HG02840 (cell line): ENCODE data around the gene GRIN2A.
"Not testable (repeated sequence)": the region's sequence is repeated elsewhere in the genome, so short reads cannot be mapped to it uniquely, and the experiment has no call there.

Experiments
- ATAC-seq: cut with Tn5 transposase; IDR thresholded peaks from one replicate; pipeline ENCODE4 v1.9.1; 2021; ENCODE audit warnings: mild to moderate bottlenecking, moderate library complexity, moderate number of reproducible peaks; ENCODE audit not compliant: unreplicated experiment, low FRiP score

Gene GRIN2A

GRCh38 chr16:9885467-9885866 is 296.8 kb downstream of the GRIN2A start:
- ATAC-seq, result no peak

DNA sequence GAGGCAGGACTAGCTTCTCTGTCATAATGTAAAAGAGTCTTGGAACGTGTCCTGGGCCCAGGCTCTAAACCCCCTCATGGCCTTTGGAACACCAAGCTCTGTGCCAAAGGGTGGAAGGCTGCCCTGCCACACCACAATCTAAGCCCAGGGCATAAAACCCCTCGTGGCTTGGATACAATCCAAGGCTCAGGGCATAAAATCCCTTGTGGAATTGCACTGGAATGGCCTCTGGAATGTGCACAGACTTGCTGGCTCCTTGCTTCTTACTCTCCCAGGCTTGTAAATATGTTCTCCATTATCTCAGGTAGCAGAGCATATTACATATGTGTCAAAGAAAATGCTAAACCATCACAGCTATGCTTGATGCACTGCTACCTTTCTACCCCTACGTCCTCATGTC is 306.2 kb downstream of the GRIN2A start:
- ATAC-seq, result not testable (repeated sequence)

- ATAC-seq, result no peak
Observed at GRCh38 chr16:9874219-9874618, 308.0 kb downstream of the GRIN2A start.

DNA sequence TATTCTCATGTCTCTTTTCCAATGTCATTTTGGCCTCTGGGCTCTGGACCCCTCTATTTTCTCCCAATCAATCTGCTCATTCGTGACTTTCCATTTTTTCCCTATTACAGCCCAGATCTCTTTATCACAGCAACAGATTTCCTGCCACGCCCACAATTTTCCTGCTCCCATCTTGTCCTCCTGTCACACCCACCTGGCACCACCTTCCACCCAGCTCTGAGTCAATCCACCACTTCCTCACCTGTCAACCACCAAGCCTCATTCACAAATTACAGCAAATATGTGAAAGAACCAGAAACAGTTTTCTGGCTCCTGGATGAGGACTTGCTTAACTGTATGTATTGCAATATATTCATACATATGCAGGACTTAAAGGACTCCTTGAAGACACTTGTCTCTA is 311.3 kb downstream of the GRIN2A start:
- no peak for ATAC-seq

GRCh38 chr16:9869776-9870175 is 312.5 kb downstream of the GRIN2A start:
- no peak for ATAC-seq

DNA sequence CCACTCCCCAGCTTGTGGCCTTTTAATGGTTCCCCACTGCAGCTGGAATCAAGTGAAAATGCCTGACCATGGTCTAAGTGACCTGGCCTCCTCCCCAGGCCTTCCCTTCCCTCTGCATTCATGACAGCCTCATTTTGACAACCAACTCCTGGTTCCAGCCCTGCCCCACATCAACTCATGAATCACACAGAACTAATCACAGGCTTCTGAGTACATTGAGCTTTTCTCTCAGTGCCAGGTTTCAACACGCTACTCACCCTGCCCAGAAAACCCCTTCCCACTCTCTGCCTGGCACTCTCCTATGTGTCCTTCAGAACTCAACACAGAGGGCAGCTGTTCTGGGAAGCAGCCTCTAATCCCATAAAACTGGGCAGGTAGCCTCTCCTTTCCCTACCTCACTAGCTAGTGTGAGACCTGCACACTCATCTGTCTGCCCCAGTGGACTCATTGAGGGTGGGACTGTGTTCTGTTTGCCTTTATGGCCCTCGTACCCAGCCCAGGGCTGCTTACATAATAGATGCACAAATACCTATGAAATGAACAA is 313.6 kb downstream of the GRIN2A start:
- ATAC-seq, result no peak

DNA sequence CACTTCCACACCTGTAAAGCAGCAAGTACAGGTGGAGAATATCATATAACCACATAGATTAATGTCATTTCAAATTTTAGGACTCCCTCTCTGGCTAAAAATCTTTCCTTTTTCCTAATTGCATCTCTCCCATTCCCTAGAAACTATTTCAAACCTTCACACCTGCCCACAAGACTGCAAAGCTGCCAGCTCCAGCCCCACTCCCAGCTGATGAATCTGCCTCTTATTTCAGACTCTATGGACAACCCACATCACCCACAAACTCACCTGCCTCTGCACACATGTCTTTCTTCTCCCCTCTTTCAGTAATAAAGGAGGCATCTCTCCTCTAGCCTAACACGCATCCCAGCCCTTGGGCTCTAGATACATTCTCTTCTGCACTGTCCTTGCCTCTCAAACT is 315.1 kb downstream of the GRIN2A start:
- ATAC-seq, result no peak

DNA sequence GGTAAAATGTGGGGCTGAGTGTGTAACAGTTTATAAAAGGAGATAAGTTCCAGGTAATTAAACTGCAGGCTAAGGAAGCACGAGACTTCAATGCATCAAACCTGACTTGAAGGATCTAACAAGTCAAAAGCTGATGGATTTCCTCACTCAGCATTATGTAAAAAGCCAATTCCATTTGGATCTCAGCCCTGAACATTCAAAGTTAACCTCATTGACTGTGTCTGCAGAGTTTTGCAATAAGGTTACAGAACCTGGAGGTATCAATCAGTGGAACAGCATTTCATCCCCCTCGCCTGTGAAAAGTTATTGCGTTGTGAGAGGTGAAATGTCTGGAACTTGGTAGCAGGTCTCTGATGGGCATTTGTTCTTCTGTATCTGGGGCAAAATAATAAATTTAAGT is 317.8 kb downstream of the GRIN2A start:
- ATAC-seq, result no peak

DNA sequence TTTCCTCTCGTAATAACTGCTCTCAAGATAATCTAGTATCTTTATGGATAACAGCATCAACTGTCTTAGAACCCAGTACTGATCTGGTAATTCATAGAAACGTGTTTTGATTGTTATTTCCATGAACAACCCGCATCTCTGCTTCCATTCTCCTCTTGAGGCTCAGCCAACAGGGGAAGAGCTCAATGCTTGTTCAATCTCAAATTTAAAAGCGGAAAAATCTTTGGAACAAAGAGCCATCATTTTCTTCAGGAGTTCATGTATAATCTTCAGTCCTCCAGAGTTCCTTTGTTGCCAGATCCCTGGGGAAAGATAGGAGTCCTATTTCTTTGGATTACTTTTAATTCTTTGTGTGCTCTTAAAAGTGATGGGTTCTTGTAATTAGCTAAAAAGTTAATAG is 319.9 kb downstream of the GRIN2A start:
- no peak for ATAC-seq

GRCh38 chr16:9860876-9861275 is 321.4 kb downstream of the GRIN2A start:
- ATAC-seq, result no peak

GRCh38 chr16:9859701-9860327 is 322.4 kb downstream of the GRIN2A start:
- ATAC-seq, result no peak

GRCh38 chr16:9854675-9855074 is 327.6 kb downstream of the GRIN2A start:
- no peak for ATAC-seq

- no peak for ATAC-seq
Observed at GRCh38 chr16:9852003-9852402, 330.2 kb downstream of the GRIN2A start.

GRCh38 chr16:9850817-9851216 is 331.4 kb downstream of the GRIN2A start:
- no peak for ATAC-seq

GRCh38 chr16:9849697-9850245 is 332.5 kb downstream of the GRIN2A start:
- no peak for ATAC-seq

DNA sequence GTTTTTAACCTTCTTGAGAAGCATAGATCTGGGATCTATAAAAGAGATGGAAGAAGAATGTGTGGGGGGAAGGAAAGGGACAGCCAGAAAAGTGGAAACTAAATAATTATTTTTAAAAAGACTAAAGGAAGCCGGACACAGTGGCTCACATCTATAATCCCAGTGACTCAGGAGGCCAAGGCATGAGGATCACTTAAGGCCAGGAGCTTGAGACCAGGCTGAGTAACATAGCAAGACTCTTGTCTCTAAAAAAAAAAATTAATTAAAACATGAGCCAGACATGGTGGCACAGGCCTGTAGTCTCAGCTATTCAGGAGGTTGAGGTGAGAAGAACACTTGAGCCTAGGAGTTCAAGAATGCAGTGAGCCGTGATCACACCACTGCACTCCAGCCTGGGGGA is 335.1 kb downstream of the GRIN2A start:
- ATAC-seq, result no peak

GRCh38 chr16:9846362-9847099 is 335.7 kb downstream of the GRIN2A start:
- no peak for ATAC-seq

GRCh38 chr16:9845661-9846361 is 336.4 kb downstream of the GRIN2A start:
- no peak for ATAC-seq

GRCh38 chr16:9844361-9844760 is 337.9 kb downstream of the GRIN2A start:
- ATAC-seq, result no peak

DNA sequence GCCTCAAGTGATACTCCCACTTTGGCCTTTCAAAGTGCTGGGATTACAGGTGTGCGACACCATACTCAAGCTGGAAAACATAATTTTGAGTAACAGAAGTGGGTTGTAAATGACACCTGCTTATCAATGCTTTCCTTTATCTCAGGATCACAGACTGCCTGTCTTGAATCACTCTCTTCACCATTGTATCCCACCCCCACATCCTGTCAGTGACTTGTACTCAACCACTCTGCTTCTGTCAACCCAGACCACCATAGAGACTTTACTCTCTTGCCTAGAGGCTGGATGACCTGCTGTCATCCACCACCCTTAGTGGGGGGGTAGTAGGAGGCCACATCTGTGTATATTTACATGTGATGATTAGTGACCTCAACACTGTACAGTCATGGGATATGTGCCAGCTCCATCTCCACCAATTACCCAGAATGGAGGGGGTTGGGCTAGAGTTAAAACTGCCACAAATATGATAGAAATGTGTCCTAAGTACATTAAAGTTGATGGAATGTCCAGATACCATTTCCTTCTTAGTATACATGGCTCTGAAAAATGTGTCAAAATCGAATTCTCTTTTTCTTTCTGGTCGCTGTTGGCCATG is 338.7 kb downstream of the GRIN2A start:
- no peak for ATAC-seq
